IMR-90 (cell line): ENCODE data around the gene STOML1. TPM values are rescaled to one million over a fixed set of nuclear protein-coding genes. Genes with fewer than 3 reads are reported as not detected.

ENCODE experiments used
- ATAC-seq: fragments of 200-7000 bp; cut with Tn5 transposase; 2 replicates; pipeline ENCODE4 v1.9.1; 2020; ENCODE audit warnings: low read depth, mild to moderate bottlenecking, moderate library complexity
- BruUV-seq: library from RNA; stranded (reverse); fragments of 400-500 nt; replicated peaks from 2 replicates; lab custom pipeline; 2021; lab: Mats Ljungman, UMichigan
- CTCF ChIA-PET: fragments of 300-600 bp; formaldehyde crosslinking; extraction: SDS; loops from one replicate; lab custom pipeline; 2021; ENCODE audit warnings: antibody characterized with exemption; lab: Yijun Ruan, JAX
- POLR2A ChIA-PET: fragments of 300-600 bp; sonication (Branson Sonifier 250); formaldehyde crosslinking; loops from one replicate; lab custom pipeline; 2022; ENCODE audit warnings: antibody characterized with exemption; ENCODE audit not compliant: unreplicated experiment; lab: Charles Lee
- DNase-seq: peaks from one replicate; pipeline ENCODE4 v3.0.0; 2013
- H2AFZ ChIP-seq: replicated peaks from 2 replicates; pipeline ENCODE3; 2013; ENCODE audit warnings: low read length, mild to moderate bottlenecking; ENCODE audit not compliant: poor library complexity
- H2AK5ac ChIP-seq: 2 replicates; pipeline ENCODE4 v1.6.1; 2013; ENCODE audit warnings: low read depth, low read length, inconsistent platforms
- H2AK9ac ChIP-seq: replicated peaks from 2 replicates; pipeline ENCODE3; 2013; ENCODE audit warnings: mild to moderate bottlenecking, low read depth, low read length, moderate library complexity; ENCODE audit not compliant: poor library complexity
- H2BK120ac ChIP-seq: 2 replicates; pipeline ENCODE4 v1.6.1; 2013; ENCODE audit warnings: low read depth, low read length, inconsistent platforms
- H2BK15ac ChIP-seq: 3 replicates; pipeline ENCODE4 v1.6.1; 2013; ENCODE audit warnings: low read depth, low read length, inconsistent platforms
- H2BK20ac ChIP-seq: 2 replicates; pipeline ENCODE4 v1.6.1; 2013; ENCODE audit warnings: low read depth, mild to moderate bottlenecking, inconsistent platforms, low read length, moderate library complexity
- H2BK5ac ChIP-seq: 2 replicates; pipeline ENCODE4 v1.6.1; 2013; ENCODE audit warnings: mild to moderate bottlenecking, low read depth, low read length, inconsistent platforms; ENCODE audit not compliant: poor library complexity, severe bottlenecking
- H3K14ac ChIP-seq: replicated peaks from 2 replicates; pipeline ENCODE4 v1.6.1; 2013; ENCODE audit warnings: low read depth, low read length, inconsistent platforms
- H3K18ac ChIP-seq: 2 replicates; pipeline ENCODE4 v1.6.1; 2013; ENCODE audit warnings: low read depth, low read length, control low read depth
- H3K23ac ChIP-seq: 2 replicates; pipeline ENCODE4 v1.6.1; 2013; ENCODE audit warnings: low read depth, low read length, inconsistent platforms
- H3K27ac ChIP-seq: 2 replicates; pipeline ENCODE4 v1.5.1; 2013; ENCODE audit warnings: mild to moderate bottlenecking, control low read depth, low read length; ENCODE audit not compliant: insufficient read depth
- H3K27me3 ChIP-seq: 2 replicates; pipeline ENCODE4 v1.6.1; 2013; ENCODE audit warnings: low read length; ENCODE audit not compliant: control insufficient read depth, insufficient read depth
- H3K36me3 ChIP-seq: 2 replicates; pipeline ENCODE4 v1.6.1; 2013; ENCODE audit warnings: low read length, mixed read lengths; ENCODE audit not compliant: control insufficient read depth, insufficient read depth
- H3K4ac ChIP-seq: 2 replicates; pipeline ENCODE4 v1.6.1; 2013; ENCODE audit warnings: low read depth, low read length, inconsistent platforms
- H3K4me1 ChIP-seq: 2 replicates; pipeline ENCODE4 v1.6.1; 2013; ENCODE audit warnings: low read length, mixed read lengths; ENCODE audit not compliant: control insufficient read depth, insufficient read depth
- H3K4me2 ChIP-seq: 2 replicates; pipeline ENCODE4 v1.6.1; 2013; ENCODE audit warnings: low read depth, mild to moderate bottlenecking, control low read depth, low read length, moderate library complexity
- H3K4me3 ChIP-seq: 2 replicates; pipeline ENCODE4 v1.5.1; 2013; ENCODE audit warnings: low read depth, mild to moderate bottlenecking, control low read depth, low read length, moderate library complexity; ENCODE audit not compliant: insufficient read depth
- H3K56ac ChIP-seq: 2 replicates; pipeline ENCODE4 v1.6.1; 2013; ENCODE audit warnings: low read length, inconsistent platforms; ENCODE audit not compliant: insufficient read depth; ENCODE audit errors: extremely low read depth
- H3K79me1 ChIP-seq, 2 experiments: 2 replicates each; pipeline ENCODE4 v1.6.1; 2013; ENCODE audit warnings: low read length in 2 of 2, inconsistent platforms in 1 of 2, low read depth in 1 of 2
- H3K9ac ChIP-seq: 2 replicates; pipeline ENCODE4 v1.6.1; 2013; ENCODE audit warnings: low read depth, low read length, control low read depth
- H3K9me1 ChIP-seq: 2 replicates; pipeline ENCODE4 v1.6.1; 2013; ENCODE audit warnings: low read length, inconsistent platforms; ENCODE audit not compliant: insufficient read depth
- H3K9me3 ChIP-seq: 2 replicates; pipeline ENCODE4 v1.6.1; 2013; ENCODE audit warnings: low read length; ENCODE audit not compliant: control insufficient read depth, insufficient read depth
- H4K20me1 ChIP-seq: 2 replicates; pipeline ENCODE4 v1.6.1; 2013; ENCODE audit warnings: low read length, inconsistent platforms; ENCODE audit not compliant: insufficient read depth
- H4K5ac ChIP-seq: 2 replicates; pipeline ENCODE4 v1.6.1; 2013; ENCODE audit warnings: mild to moderate bottlenecking, low read depth, low read length, control low read depth
- H4K8ac ChIP-seq, 2 experiments: 2 replicates each; pipeline ENCODE4 v1.6.1; 2013; ENCODE audit warnings: low read depth in 2 of 2, low read length in 2 of 2, control low read depth in 1 of 2, inconsistent platforms in 1 of 2
- H4K91ac ChIP-seq: 2 replicates; pipeline ENCODE4 v1.6.1; 2013; ENCODE audit warnings: low read depth, low read length, inconsistent platforms; ENCODE audit not compliant: insufficient read depth
- BHLHE40 ChIP-seq: fragments of 150-350 bp; IDR thresholded peaks from 2 replicates; pipeline ENCODE4 v1.6.1; 2016; ENCODE audit warnings: mild to moderate bottlenecking, low read depth, low read length
- CEBPB ChIP-seq: IDR thresholded peaks from 2 replicates; pipeline ENCODE4 v1.6.1; 2012; ENCODE audit warnings: low read depth, low read length, improper control_type of control experiment
- FOS ChIP-seq: fragments of 150-350 bp; IDR thresholded peaks from 2 replicates; pipeline ENCODE4 v1.6.1; 2016; ENCODE audit warnings: low read depth, low read length
- MXI1 ChIP-seq: IDR thresholded peaks from 2 replicates; pipeline ENCODE4 v1.6.1; 2012; ENCODE audit warnings: low read depth, mild to moderate bottlenecking, low read length, moderate library complexity, borderline replicate concordance
- NFE2L2 ChIP-seq: fragments of 150-350 bp; IDR thresholded peaks from 2 replicates; pipeline ENCODE4 v1.6.1; 2016; ENCODE audit warnings: low read depth, mild to moderate bottlenecking, low read length
- POLR2A ChIP-seq: IDR thresholded peaks from 2 replicates; pipeline ENCODE4 v1.6.1; 2012; ENCODE audit warnings: mild to moderate bottlenecking, low read depth, low read length
- RAD21 ChIP-seq: IDR thresholded peaks from 2 replicates; pipeline ENCODE4 v1.6.1; 2012; ENCODE audit warnings: low read length, improper control_type of control experiment
- WGBS, 2 experiments: methylation state at CpG; one replicate each; pipeline versions ENCODE4 v1.1.5 to v1.1.7; 2013; ENCODE audit warnings: missing lambda C conversion rate in 2 of 2; ENCODE audit not compliant: insufficient read length in 1 of 2; ENCODE audit errors: extremely low coverage in 2 of 2; 5-methylcytosine and 5-hydroxymethylcytosine counted together
- dilution Hi-C: fragments of 300-500 bp; cut with HindIII; formaldehyde crosslinking; loops from one replicate; pipeline ENCODE4 v1.14.3; 2018; ENCODE audit warnings: low sequenced_read_pairs; ENCODE audit not compliant: unreplicated experiment
- in situ Hi-C: fragments of 300-500 bp; cut with MboI; formaldehyde crosslinking; loops from 3 replicates; pipeline ENCODE4 v1.14.3; 2019; ENCODE audit warnings: low sequenced_read_pairs, inconsistent platforms, mixed read lengths
- intact Hi-C: fragments of 100-400 bp; cut with micrococcal nuclease; formaldehyde crosslinking; loops from 2 replicates; pipeline ENCODE4 v1.10.0; 2022
- polyA plus RNA-seq, 3 experiments: library from polyadenylated mRNA; depleted of rRNA; stranded (reverse); fragments of >200 nt; gene quantifications; 2 replicates each; pipeline ENCODE4 v1.2.3, GENCODE V29; 2012; ENCODE audit warnings: low replicate concordance in 1 of 3
- total RNA-seq: library from RNA; depleted of rRNA; stranded (reverse); fragments of >200 nt; gene quantifications from 2 replicates; pipeline ENCODE4 v1.2.3, GENCODE V29; 2012
- TF ChIP-seq, protein P1 (sequence below): fragments of 150-350 bp; IDR thresholded peaks from 2 replicates; pipeline ENCODE4 v1.6.1; 2016; ENCODE audit warnings: low read depth, mild to moderate bottlenecking, low read length, moderate library complexity, borderline replicate concordance
- TF ChIP-seq, protein P2 (sequence below): conservative IDR thresholded peaks from 2 replicates; pipeline ENCODE4 v1.5.1; 2012; ENCODE audit warnings: mild to moderate bottlenecking, low read depth, low read length, improper control_type of control experiment

STOML1 gene
- total and polyA plus RNA-seq, 2 of the 4 experiments (the other 2 are of a cell fraction): 11.8 to 21.2 TPM

DNA sequence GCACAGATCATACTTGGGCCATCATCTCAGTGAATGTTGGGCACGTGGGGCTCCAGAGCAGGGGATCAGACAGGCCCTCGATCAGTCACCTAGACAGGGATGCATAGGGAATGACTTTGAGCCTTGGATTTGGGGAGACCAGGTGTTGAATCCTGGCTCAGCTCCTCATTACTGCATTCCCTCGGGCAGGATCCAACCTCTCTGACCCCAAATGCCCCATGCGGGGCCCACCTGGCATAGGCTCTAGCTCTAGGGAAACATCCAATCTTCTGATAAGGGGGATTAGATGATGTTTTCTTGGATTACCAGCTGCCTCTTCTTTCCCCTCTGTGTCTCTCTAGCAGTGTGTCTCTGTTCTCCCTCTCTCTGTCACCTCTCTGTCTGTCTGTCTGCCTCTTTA lies 43.1 kb downstream of the STOML1 start:
- Histone ChIP-seq H3K18ac (no peak overlapping the region), H2BK120ac (no peak overlapping the region), H3K4me3 (no peak overlapping the region), H3K79me1 (peaks cover 3 to 15% of the 10 kb centered on the region in 2 experiments; a peak in 2 of 4 replicates), H4K20me1 (0 out of 2 replicates have a peak, but pooled peaks cover 2% of the 10 kb centered on the region), H3K27ac (no peak overlapping the region), H2AFZ (no peak overlapping the region), H3K4ac (no peak overlapping the region), H3K4me2 (no peak overlapping the region), H2AK9ac (no peak overlapping the region), H4K5ac (no peak overlapping the region), H4K91ac (no peak overlapping the region), H3K56ac (peak overlapping the region; percentile 24; the same call in 1 of the 2 replicates), H3K9me1 (no peaks in the 10 kb centered on the region), H3K36me3 (peaks cover 71% of the 10 kb centered on the region), H3K4me1 (peaks cover 7% of the 10 kb centered on the region), H4K8ac (no peak overlapping the region), H2BK20ac (no peak overlapping the region), H3K14ac (no peak overlapping the region), H3K9ac (no peak overlapping the region), H3K9me3 (no peaks in the 10 kb centered on the region), H3K23ac (no peak overlapping the region), H2BK5ac (no peak overlapping the region), H2BK15ac (no peak overlapping the region), H2AK5ac (no peak overlapping the region), H3K27me3 (no peaks in the 10 kb centered on the region)
- TF ChIP-seq BHLHE40 (no peak), MXI1 (no peak), NFE2L2 (no peak), POLR2A (no peak), FOS (no peak), RAD21 (no peak), CEBPB (no peak)
- TF ChIP-seq, protein P1, sequence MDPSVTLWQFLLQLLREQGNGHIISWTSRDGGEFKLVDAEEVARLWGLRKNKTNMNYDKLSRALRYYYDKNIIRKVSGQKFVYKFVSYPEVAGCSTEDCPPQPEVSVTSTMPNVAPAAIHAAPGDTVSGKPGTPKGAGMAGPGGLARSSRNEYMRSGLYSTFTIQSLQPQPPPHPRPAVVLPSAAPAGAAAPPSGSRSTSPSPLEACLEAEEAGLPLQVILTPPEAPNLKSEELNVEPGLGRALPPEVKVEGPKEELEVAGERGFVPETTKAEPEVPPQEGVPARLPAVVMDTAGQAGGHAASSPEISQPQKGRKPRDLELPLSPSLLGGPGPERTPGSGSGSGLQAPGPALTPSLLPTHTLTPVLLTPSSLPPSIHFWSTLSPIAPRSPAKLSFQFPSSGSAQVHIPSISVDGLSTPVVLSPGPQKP: no peak
- TF ChIP-seq, protein P2, sequence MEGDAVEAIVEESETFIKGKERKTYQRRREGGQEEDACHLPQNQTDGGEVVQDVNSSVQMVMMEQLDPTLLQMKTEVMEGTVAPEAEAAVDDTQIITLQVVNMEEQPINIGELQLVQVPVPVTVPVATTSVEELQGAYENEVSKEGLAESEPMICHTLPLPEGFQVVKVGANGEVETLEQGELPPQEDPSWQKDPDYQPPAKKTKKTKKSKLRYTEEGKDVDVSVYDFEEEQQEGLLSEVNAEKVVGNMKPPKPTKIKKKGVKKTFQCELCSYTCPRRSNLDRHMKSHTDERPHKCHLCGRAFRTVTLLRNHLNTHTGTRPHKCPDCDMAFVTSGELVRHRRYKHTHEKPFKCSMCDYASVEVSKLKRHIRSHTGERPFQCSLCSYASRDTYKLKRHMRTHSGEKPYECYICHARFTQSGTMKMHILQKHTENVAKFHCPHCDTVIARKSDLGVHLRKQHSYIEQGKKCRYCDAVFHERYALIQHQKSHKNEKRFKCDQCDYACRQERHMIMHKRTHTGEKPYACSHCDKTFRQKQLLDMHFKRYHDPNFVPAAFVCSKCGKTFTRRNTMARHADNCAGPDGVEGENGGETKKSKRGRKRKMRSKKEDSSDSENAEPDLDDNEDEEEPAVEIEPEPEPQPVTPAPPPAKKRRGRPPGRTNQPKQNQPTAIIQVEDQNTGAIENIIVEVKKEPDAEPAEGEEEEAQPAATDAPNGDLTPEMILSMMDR: no peak
- BruUV-seq: no TSS peak
- intact Hi-C loops: no loop called here
- in situ Hi-C loops: no loop called here
- ChIA-PET CTCF (no interaction called here), POLR2A (no interaction called here)
- WGBS, 2 experiments: no CpG with 5 or more reads among the region's 4 CpGs
- dilution Hi-C loops: no loop called here
- DNase-seq: no peak
- no peak for ATAC-seq
